Fibroblast of upper back skin (primary cell): ENCODE measurements around the gene KIF17.
"Not testable (repeated sequence)": the region's sequence is repeated elsewhere in the genome, so short reads cannot be mapped to it uniquely, and the experiment has no call there.

Experiments
- DNase-seq: peaks from one replicate; pipeline ENCODE4 v3.0.0-alpha.2; 2013

The KIF17 gene

GRCh38 chr1:20726932-20727745 is 9.3 kb upstream of the KIF17 start:
- no peak for DNase-seq

- DNase-seq, result no peak
Observed at GRCh38 chr1:20726118-20726911, 8.5 kb upstream of the KIF17 start.

- DNase-seq, result peak; percentile 57
Observed at GRCh38 chr1:20725189-20726117, 7.6 kb upstream of the KIF17 start.

GRCh38 chr1:20724364-20725188 is 6.8 kb upstream of the KIF17 start:
- DNase-seq, result no peak

- no peak for DNase-seq
Observed at GRCh38 chr1:20723537-20724363, 5.9 kb upstream of the KIF17 start.

- DNase-seq, result no peak
Observed at GRCh38 chr1:20723159-20723536, 5.3 kb upstream of the KIF17 start.

GRCh38 chr1:20721117-20722061 is 3.6 kb upstream of the KIF17 start:
- no peak for DNase-seq

GRCh38 chr1:20720631-20721091 is 2.9 kb upstream of the KIF17 start:
- no peak for DNase-seq

- DNase-seq, result no peak
Observed at GRCh38 chr1:20719871-20720620, 2.2 kb upstream of the KIF17 start.

- DNase-seq, result no peak
Observed at GRCh38 chr1:20719261-20719660, 1.5 kb upstream of the KIF17 start.

- DNase-seq, result not testable (repeated sequence)
Observed at GRCh38 chr1:20718343-20718882, 606 bp upstream of the KIF17 start.

GRCh38 chr1:20716232-20716631 is 1.6 kb downstream of the KIF17 start:
- DNase-seq, result no peak

GRCh38 chr1:20715406-20715805 is 2.4 kb downstream of the KIF17 start:
- DNase-seq, result no peak

- no peak for DNase-seq
Observed at GRCh38 chr1:20713440-20713839, 4.4 kb downstream of the KIF17 start.

GRCh38 chr1:20712215-20712577 is 5.6 kb downstream of the KIF17 start:
- no peak for DNase-seq

- DNase-seq, result no peak
Observed at GRCh38 chr1:20711285-20712214, 6.3 kb downstream of the KIF17 start.

GRCh38 chr1:20710469-20711284 is 7.1 kb downstream of the KIF17 start:
- DNase-seq, result no peak
